ENCODE results near the gene TRIM34.

GRCh38 chr11:5643585-5643984 is 18.8 kb downstream of the TRIM34 start:
- TF ChIP-seq CTCF (IDR thresholded peaks at IDR 0.05; ENCODE audit: control extremely low read depth in 1 of 3, insufficient read depth in 1 of 3, low read depth in 1 of 3, low read length in 3 of 3) (no peak), RBBP5 (IDR thresholded peaks at IDR 0.05; ENCODE audit: borderline replicate concordance, low read depth, low read length) (no peak), EP300 (IDR thresholded peaks at IDR 0.05; ENCODE audit: borderline replicate concordance in 1 of 2, low read depth in 2 of 2, low read length in 2 of 2) (no peak), ZNF274 (IDR thresholded peaks at IDR 0.05; ENCODE audit: borderline replicate concordance, extremely low read depth, low read length) (no peak), SAP30 (IDR thresholded peaks at IDR 0.05; ENCODE audit: insufficient read depth, insufficient replicate concordance, low read length) (no peak), GTF2F1 (IDR thresholded peaks at IDR 0.05; ENCODE audit: borderline replicate concordance, low read depth, low read length) (no peak), ASH2L (IDR thresholded peaks at IDR 0.05; ENCODE audit: low read length) (no peak), CREB1 (IDR thresholded peaks at IDR 0.05) (no peak), BCL11A (IDR thresholded peaks at IDR 0.05; ENCODE audit: low read depth in 2 of 2, low read length in 2 of 2) (no peak), POLR2AphosphoS5 (IDR thresholded peaks at IDR 0.05; ENCODE audit: low read depth, low read length) (no peak)
- TF ChIP-seq, protein P1, sequence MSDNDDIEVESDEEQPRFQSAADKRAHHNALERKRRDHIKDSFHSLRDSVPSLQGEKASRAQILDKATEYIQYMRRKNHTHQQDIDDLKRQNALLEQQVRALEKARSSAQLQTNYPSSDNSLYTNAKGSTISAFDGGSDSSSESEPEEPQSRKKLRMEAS (IDR thresholded peaks at IDR 0.05), result no peak
